K562 (cell line): ENCODE measurements around the gene GARIN5B. TPM values are rescaled to one million over a fixed set of nuclear protein-coding genes. Genes with fewer than 3 reads are reported as not detected.
A peak's percentile ranks its signal among the peaks of the same experiment; 100 is the strongest.

Experiments
- ATAC-seq: fragments of 200-7000 bp; cut with Tn5 transposase; 3 replicates; pipeline ENCODE4 v1.9.1; 2020; ENCODE audit warnings: moderate library complexity
- BruUV-seq: library from RNA; stranded (reverse); fragments of 400-500 nt; replicated peaks from 2 replicates; lab custom pipeline; 2021; lab: Mats Ljungman, UMichigan
- CTCF ChIA-PET: fragments of 300-600 bp; formaldehyde crosslinking; extraction: SDS; loops from one replicate; lab custom pipeline; 2021; ENCODE audit warnings: low intra/inter-chr PET ratio; lab: Yijun Ruan, JAX
- POLR2A ChIA-PET: fragments of 300-600, 350-650 bp; sonication (Branson Sonifier 250); formaldehyde crosslinking; extraction: SDS; loops from one replicate; lab custom pipeline; 2021; ENCODE audit warnings: antibody characterized with exemption, inconsistent platforms; lab: Yijun Ruan, JAX
- DNase-seq, 4 experiments: peaks; one replicate each; pipeline versions ENCODE4 v3.0.0 to v3.0.0-alpha.2; 2011 to 2018; ENCODE audit warnings: low spot score in 3 of 4, mixed read lengths in 3 of 4; ENCODE audit errors: extremely low read depth in 1 of 4
- FAIRE-seq: peaks from 2 replicates; lab custom pipeline; 2011; peaks lifted over from hg19 to GRCh38; lab: Jason Lieb, UNC
- H2AFZ ChIP-seq: 2 replicates; pipeline ENCODE4 v1.6.0; 2011; ENCODE audit warnings: low read depth, low read length, control low read depth, inconsistent platforms
- H3K27ac ChIP-seq: fragments of 200-600 bp; 3 replicates; pipeline ENCODE4 v1.8.0; 2011; ENCODE audit warnings: low read depth, mild to moderate bottlenecking, control low read depth, inconsistent platforms, low read length, moderate library complexity, mixed read lengths; ENCODE audit errors: extremely low read depth
- H3K27me3 ChIP-seq, 2 experiments: fragments of 300-600 bp in 1 of 2; 2 replicates in 1 of 2; 3 replicates in 1 of 2; pipeline versions ENCODE4 v1.6.0 to v1.8.0; 2011; ENCODE audit warnings: inconsistent platforms in 2 of 2, low read length in 2 of 2, mild to moderate bottlenecking in 1 of 2, mixed read lengths in 1 of 2, moderate library complexity in 1 of 2; ENCODE audit not compliant: control insufficient read depth in 2 of 2, insufficient read depth in 2 of 2
- H3K36me3 ChIP-seq: fragments of 300-600 bp; 3 replicates; pipeline ENCODE4 v1.8.0; 2011; ENCODE audit warnings: mild to moderate bottlenecking, low read length, inconsistent platforms; ENCODE audit not compliant: control insufficient read depth, insufficient read depth
- H3K4me1 ChIP-seq, 2 experiments: fragments of 200-600 bp in 1 of 2; replicated peaks in 1 of 2; 2 replicates in 1 of 2; 3 replicates in 1 of 2; pipeline versions ENCODE4 v1.5.1 to v1.8.0; 2011; ENCODE audit warnings: inconsistent platforms in 2 of 2, low read length in 2 of 2, mild to moderate bottlenecking in 1 of 2, mixed read lengths in 1 of 2, moderate library complexity in 1 of 2; ENCODE audit not compliant: control insufficient read depth in 2 of 2, insufficient read depth in 2 of 2
- H3K4me2 ChIP-seq: 2 replicates; pipeline ENCODE4 v1.6.1; 2011; ENCODE audit warnings: low read length, control low read depth, inconsistent platforms, mixed read lengths; ENCODE audit not compliant: insufficient read depth
- H3K4me3 ChIP-seq: fragments of 200-600 bp; sonication (generic), shearing (Covaris generic); 2 replicates; pipeline ENCODE4 v1.5.1; 2016; ENCODE audit warnings: control low read depth, inconsistent platforms
- H3K79me2 ChIP-seq: fragments of 200-600 bp; 3 replicates; pipeline ENCODE4 v1.8.0; 2011; ENCODE audit warnings: low read length, inconsistent platforms; ENCODE audit not compliant: control insufficient read depth, insufficient read depth
- H3K9ac ChIP-seq, 2 experiments: 2 replicates each; pipeline versions ENCODE4 v1.6.0 to v1.6.1; 2011; ENCODE audit warnings: low read depth in 2 of 2, low read length in 2 of 2, control low read depth in 1 of 2, inconsistent platforms in 1 of 2, mild to moderate bottlenecking in 1 of 2, mixed read lengths in 1 of 2; ENCODE audit not compliant: insufficient read depth in 1 of 2
- H3K9me1 ChIP-seq: one replicate; pipeline ENCODE4 v1.6.0; 2011; ENCODE audit warnings: inconsistent platforms, mild to moderate bottlenecking, low read length, moderate library complexity; ENCODE audit not compliant: control insufficient read depth, insufficient read depth
- H3K9me3 ChIP-seq: replicated peaks from 2 replicates; pipeline ENCODE4 v1.5.1; 2011; ENCODE audit warnings: low read depth, low read length, inconsistent platforms; ENCODE audit not compliant: control insufficient read depth, insufficient read depth
- H4K20me1 ChIP-seq: replicated peaks from 2 replicates; pipeline ENCODE4 v1.6.1; 2011; ENCODE audit warnings: low read length, inconsistent platforms, mixed read lengths; ENCODE audit not compliant: control insufficient read depth, insufficient read depth
- BRD9 ChIP-seq: fragments of 450-650 bp; IDR thresholded peaks from 2 replicates; pipeline ENCODE4 v1.6.1; 2018; ENCODE audit warnings: low read depth; ENCODE audit not compliant: partially characterized antibody
- CBX5 ChIP-seq: IDR thresholded peaks from 2 replicates; pipeline ENCODE4 v1.6.1; 2014; ENCODE audit warnings: low read depth, borderline replicate concordance
- LCOR ChIP-seq: sonication (generic); formaldehyde crosslinking; IDR thresholded peaks from 2 replicates; pipeline ENCODE4 v1.8.0; 2022; ENCODE audit warnings: mild to moderate bottlenecking, missing genetic modification reagents
- MTA2 ChIP-seq: fragments of 450-650 bp; IDR thresholded peaks from 2 replicates; pipeline ENCODE4 v1.6.1; 2016; ENCODE audit warnings: low read depth
- OTX1 ChIP-seq: fragments of 450-650 bp; formaldehyde crosslinking; IDR thresholded peaks from 2 replicates; pipeline ENCODE4 v1.4.0; 2022; ENCODE audit warnings: mild to moderate bottlenecking
- RAD21 ChIP-seq, 2 experiments: fragments of 250-450 bp in 1 of 2; fragments of 450-650 bp in 1 of 2; sonication (Bioruptor Pico) in 1 of 2; formaldehyde crosslinking in 1 of 2; IDR thresholded peaks in 1 of 2; conservative IDR thresholded peaks in 1 of 2; 2 replicates each; pipeline versions ENCODE4 v1.4.0 to v1.8.0; 2020 to 2022; ENCODE audit warnings: mild to moderate bottlenecking in 2 of 2, moderate library complexity in 1 of 2
- RFX5 ChIP-seq: IDR thresholded peaks from 2 replicates; pipeline ENCODE4 v1.6.1; 2011; ENCODE audit warnings: low read depth, mild to moderate bottlenecking, improper control_type of control experiment, low read length
- SAP30 ChIP-seq: fragments of 200-600 bp; sonication (generic); IDR thresholded peaks from 2 replicates; pipeline ENCODE4 v1.6.1; 2012; ENCODE audit warnings: borderline replicate concordance, low read depth, mild to moderate bottlenecking, moderate library complexity, low read length, control low read depth, inconsistent platforms; ENCODE audit not compliant: insufficient read depth, poor library complexity, severe bottlenecking
- SRSF1 ChIP-seq: fragments of 200-400 bp; formaldehyde crosslinking; IDR thresholded peaks from 2 replicates; pipeline ENCODE4 v1.6.1; 2017; ENCODE audit warnings: mild to moderate bottlenecking, low read depth, low read length, moderate library complexity
- U2AF1 ChIP-seq: fragments of 200-400 bp; formaldehyde crosslinking; optimal IDR thresholded peaks from 2 replicates; pipeline ENCODE3; 2017; ENCODE audit warnings: mild to moderate bottlenecking, low read depth, low read length, moderate library complexity
- YBX1 ChIP-seq: fragments of 450-650 bp; IDR thresholded peaks from 2 replicates; pipeline ENCODE4 v1.7.1; 2016; ENCODE audit warnings: mild to moderate bottlenecking
- WGBS: fragments of 100-300 bp; shearing (Covaris generic); methylation state at CpG from one replicate; pipeline ENCODE4 v1.1.6; 2016; ENCODE audit warnings: low coverage, mixed read lengths; ENCODE audit not compliant: insufficient coverage; ENCODE audit errors: missing lambda C conversion rate; 5-methylcytosine and 5-hydroxymethylcytosine counted together
- in situ Hi-C: fragments of 300-500 bp; cut with MboI; formaldehyde crosslinking; loops from 4 replicates; pipeline ENCODE4 v1.15.0; 2018; ENCODE audit warnings: inconsistent platforms, mixed read lengths
- intact Hi-C: fragments of 100-400 bp; cut with micrococcal nuclease; formaldehyde crosslinking; loops from 2 replicates; pipeline ENCODE4 v1.14.2; 2022
- polyA plus RNA-seq, 8 experiments: library from polyadenylated mRNA; depleted of rRNA in 4 of 8; stranded (reverse) in 5 of 8; unstranded in 3 of 8; fragments of >200 nt; fragmentation: Nextera tagmentation in 2 of 8; fragmentation: Illumina TruSeq in 1 of 8; extraction: Ambion mirVana in 2 of 8; extraction: Trizol in 1 of 8; gene quantifications; 2 replicates each; pipeline versions ENCODE4 v1.2.1 to v1.2.3, GENCODE V29; 2011 to 2014; ENCODE audit warnings: inconsistent platforms in 1 of 8, missing spikeins in 1 of 8
- total RNA-seq, 7 experiments: library from RNA; depleted of rRNA in 6 of 7; stranded (reverse); fragments of >200 nt in 6 of 7; fragmentation: Illumina TruSeq in 2 of 7; extraction: Trizol in 2 of 7; gene quantifications; 2 replicates each; pipeline versions ENCODE4 v1.2.1 to v1.2.3, GENCODE V29; 2011 to 2021; ENCODE audit warnings: low replicate concordance in 1 of 7
- TF ChIP-seq, protein P1 (sequence below), 2 experiments: IDR thresholded peaks; 2 replicates each; pipeline ENCODE4 v1.6.1; 2011; ENCODE audit warnings: borderline replicate concordance in 1 of 2, control low read depth in 1 of 2, low read depth in 1 of 2, low read length in 1 of 2, mild to moderate bottlenecking in 1 of 2, mixed read lengths in 1 of 2, moderate library complexity in 1 of 2; ENCODE audit not compliant: insufficient read depth in 1 of 2, insufficient read length in 1 of 2, poor library complexity in 1 of 2, severe bottlenecking in 1 of 2; ENCODE audit errors: extremely low read depth in 1 of 2
- TF ChIP-seq, protein P2 (sequence below): fragments of 250-450 bp; sonication (Bioruptor Pico); IDR thresholded peaks from 2 replicates; pipeline ENCODE4 v1.9.0; 2021; ENCODE audit warnings: mild to moderate bottlenecking, inconsistent platforms
- TF ChIP-seq, protein P3 (sequence below), 2 experiments: fragments of 450-650 bp; IDR thresholded peaks; 2 replicates each; pipeline ENCODE4 v1.6.1; 2016

Gene GARIN5B
- total and polyA plus RNA-seq, 9 of the 15 experiments (the other 6 are each of a cell fraction or from before 2014, with no cell fraction given) = not detected

DNA sequence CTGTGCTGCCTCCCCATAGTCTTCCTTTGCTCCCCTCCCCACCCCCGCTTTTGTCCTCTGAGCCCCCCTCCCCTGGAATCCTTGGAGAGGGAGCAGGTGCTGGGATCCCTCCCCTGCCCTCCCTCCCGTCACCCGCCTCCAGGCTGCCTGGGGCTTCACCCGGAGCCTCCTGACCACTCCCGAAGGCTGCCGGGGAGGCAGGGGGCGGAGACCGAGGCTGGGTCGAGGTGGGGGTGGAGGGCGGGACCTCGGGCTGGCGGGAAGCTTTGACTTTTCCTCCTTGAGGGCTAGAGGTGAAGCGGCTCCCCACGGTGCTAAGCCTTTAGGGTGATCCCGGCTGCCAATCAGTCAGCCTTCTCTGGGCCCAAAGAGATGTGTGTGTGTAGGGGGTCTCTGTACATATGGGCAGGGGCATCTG lies 21.9 kb downstream of the GARIN5B start (continued):
- TF ChIP-seq, protein P1, sequence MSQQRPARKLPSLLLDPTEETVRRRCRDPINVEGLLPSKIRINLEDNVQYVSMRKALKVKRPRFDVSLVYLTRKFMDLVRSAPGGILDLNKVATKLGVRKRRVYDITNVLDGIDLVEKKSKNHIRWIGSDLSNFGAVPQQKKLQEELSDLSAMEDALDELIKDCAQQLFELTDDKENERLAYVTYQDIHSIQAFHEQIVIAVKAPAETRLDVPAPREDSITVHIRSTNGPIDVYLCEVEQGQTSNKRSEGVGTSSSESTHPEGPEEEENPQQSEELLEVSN (IDR thresholded peaks at IDR 0.05; ENCODE audit: borderline replicate concordance in 1 of 2, extremely low read depth in 1 of 2, insufficient read depth in 1 of 2, insufficient read length in 1 of 2, low read depth in 1 of 2, low read length in 1 of 2, poor library complexity in 1 of 2, severe bottlenecking in 1 of 2) = peak; percentile 28 to 65

DNA sequence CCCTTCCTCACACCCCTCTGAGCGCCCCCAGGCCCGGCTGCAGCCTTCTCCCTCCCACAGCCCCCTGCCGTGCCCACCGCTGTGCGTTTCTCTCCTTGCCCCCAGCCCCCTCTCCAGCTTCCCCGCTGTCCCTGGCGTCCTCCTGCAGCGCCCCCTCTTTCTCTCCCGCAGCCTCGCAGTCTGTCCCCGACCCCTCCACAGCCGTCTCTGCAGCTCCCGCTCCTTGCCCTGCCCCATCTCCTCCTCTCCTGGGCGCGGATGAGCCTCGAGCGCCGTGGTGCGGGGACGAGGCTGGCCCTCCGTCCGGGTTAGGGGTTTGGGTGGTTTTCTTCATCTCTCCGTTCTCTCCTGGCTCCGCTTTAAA lies 22.3 kb downstream of the GARIN5B start:
- Histone ChIP-seq H3K4me3 (peak overlapping the region; percentile 92), H3K4me1 (peaks cover 7 to 61% of the 10 kb centered on the region in 2 experiments; a peak in 4 of 5 replicates), H3K9ac (peak overlapping the region; percentile 97 to 99), H3K79me2 (peaks cover 24% of the 10 kb centered on the region), H3K9me3 (no peaks in the 10 kb centered on the region), H3K27me3 (no peaks in the 10 kb centered on the region), H3K4me2 (peak overlapping the region; percentile 97), H3K9me1 (no peaks in the 10 kb centered on the region), H3K27ac (peak overlapping the region; percentile 97), H2AFZ (peak overlapping the region; percentile 49; the same call in 1 of the 2 replicates), H3K36me3 (peaks cover 38% of the 10 kb centered on the region; the same call in 2 of the 3 replicates), H4K20me1 (0 out of 2 replicates have a peak, but pooled peaks cover 6% of the 10 kb centered on the region)
- DNase-seq (peak in 2 of 4 experiments; percentile 37 to 63), ATAC-seq (peak; percentile 9), FAIRE-seq (no peak)
- intact Hi-C loops (no loop called here), in situ Hi-C loops (no loop called here)
- BruUV-seq = no TSS peak
- WGBS = 2% methylated on average over 11 of the region's 24 CpGs
- ChIA-PET CTCF (no interaction called here), POLR2A (interaction anchor here (1.2 to 1.4 kb wide), 4 partner anchors 9 to 43 kb away, joined by 4 to 11 read pairs (median 6); partner anchors contain the start of gene TMEM238)
- no peak for TF ChIP-seq CBX5
- no peak for TF ChIP-seq LCOR (CRISPR knock-in tag)
- TF ChIP-seq BRD9 = peak; percentile 59
- no peak for TF ChIP-seq U2AF1
- 0 out of 2 replicates have a peak, but pooled peaks have one; percentile 4 for TF ChIP-seq OTX1 (CRISPR knock-in tag)
- TF ChIP-seq YBX1 = no peak
- no peak for TF ChIP-seq SRSF1
- TF ChIP-seq, protein P2, sequence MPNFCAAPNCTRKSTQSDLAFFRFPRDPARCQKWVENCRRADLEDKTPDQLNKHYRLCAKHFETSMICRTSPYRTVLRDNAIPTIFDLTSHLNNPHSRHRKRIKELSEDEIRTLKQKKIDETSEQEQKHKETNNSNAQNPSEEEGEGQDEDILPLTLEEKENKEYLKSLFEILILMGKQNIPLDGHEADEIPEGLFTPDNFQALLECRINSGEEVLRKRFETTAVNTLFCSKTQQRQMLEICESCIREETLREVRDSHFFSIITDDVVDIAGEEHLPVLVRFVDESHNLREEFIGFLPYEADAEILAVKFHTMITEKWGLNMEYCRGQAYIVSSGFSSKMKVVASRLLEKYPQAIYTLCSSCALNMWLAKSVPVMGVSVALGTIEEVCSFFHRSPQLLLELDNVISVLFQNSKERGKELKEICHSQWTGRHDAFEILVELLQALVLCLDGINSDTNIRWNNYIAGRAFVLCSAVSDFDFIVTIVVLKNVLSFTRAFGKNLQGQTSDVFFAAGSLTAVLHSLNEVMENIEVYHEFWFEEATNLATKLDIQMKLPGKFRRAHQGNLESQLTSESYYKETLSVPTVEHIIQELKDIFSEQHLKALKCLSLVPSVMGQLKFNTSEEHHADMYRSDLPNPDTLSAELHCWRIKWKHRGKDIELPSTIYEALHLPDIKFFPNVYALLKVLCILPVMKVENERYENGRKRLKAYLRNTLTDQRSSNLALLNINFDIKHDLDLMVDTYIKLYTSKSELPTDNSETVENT (CRISPR knock-in tag) = no peak
- TF ChIP-seq RFX5 = no peak
- no peak for TF ChIP-seq MTA2
- no peak for TF ChIP-seq SAP30
- TF ChIP-seq, protein P3, sequence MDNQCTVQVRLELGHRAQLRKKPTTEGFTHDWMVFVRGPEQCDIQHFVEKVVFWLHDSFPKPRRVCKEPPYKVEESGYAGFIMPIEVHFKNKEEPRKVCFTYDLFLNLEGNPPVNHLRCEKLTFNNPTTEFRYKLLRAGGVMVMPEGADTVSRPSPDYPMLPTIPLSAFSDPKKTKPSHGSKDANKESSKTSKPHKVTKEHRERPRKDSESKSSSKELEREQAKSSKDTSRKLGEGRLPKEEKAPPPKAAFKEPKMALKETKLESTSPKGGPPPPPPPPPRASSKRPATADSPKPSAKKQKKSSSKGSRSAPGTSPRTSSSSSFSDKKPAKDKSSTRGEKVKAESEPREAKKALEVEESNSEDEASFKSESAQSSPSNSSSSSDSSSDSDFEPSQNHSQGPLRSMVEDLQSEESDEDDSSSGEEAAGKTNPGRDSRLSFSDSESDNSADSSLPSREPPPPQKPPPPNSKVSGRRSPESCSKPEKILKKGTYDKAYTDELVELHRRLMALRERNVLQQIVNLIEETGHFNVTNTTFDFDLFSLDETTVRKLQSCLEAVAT (IDR thresholded peaks at IDR 0.05) = peak; percentile 57 to 59; a peak in 3 of 4 replicates
- peak in 1 of 2 experiments; percentile 20; a peak in 1 of 4 replicates for TF ChIP-seq RAD21 (CRISPR knock-in tag; conservative IDR thresholded peaks at IDR 0.05 in 1 of 2, IDR thresholded peaks at IDR 0.05 in 1 of 2)
